ENCODE results near the gene PRSS50. TPM values are rescaled to one million over a fixed set of nuclear protein-coding genes. Genes with fewer than 3 reads are reported as not detected.

PRSS50 gene
- total RNA-seq, 2 donors from 2014 or later = 0.28 to 0.54 TPM

- Histone ChIP-seq H3K4me3 (peak overlapping the region; percentile 75), H3K4me1 (ENCODE audit: control insufficient read depth in 1 of 2, low read depth in 2 of 2) (peaks cover 27 to 40% of the 10 kb centered on the region in 2 donors), H3K27ac (no peak overlapping the region), H3K36me3 (no peaks in the 10 kb centered on the region), H3K9me3 (no peaks in the 10 kb centered on the region), H3K27me3 (replicated peaks; ENCODE audit: insufficient read depth) (no peaks in the 10 kb centered on the region)
- no peak for DNase-seq (ENCODE audit: low spot score)
- no peak for TF ChIP-seq CTCF (IDR thresholded peaks at IDR 0.05)
- no peak for ATAC-seq (ENCODE audit: insufficient number of reproducible peaks, low FRiP score, low read depth)
Observed at GRCh38 chr3:46700772-46701171, 16.9 kb downstream of the PRSS50 start.

- DNase-seq (ENCODE audit: low spot score) = no peak
- H3K27me3 ChIP-seq (replicated peaks; ENCODE audit: insufficient read depth) = no peaks in the 10 kb centered on the region
- H3K9me3 ChIP-seq = no peaks in the 10 kb centered on the region
- no peak for ATAC-seq (ENCODE audit: insufficient number of reproducible peaks, low FRiP score, low read depth)
- peaks cover 36 to 49% of the 10 kb centered on the region in 2 donors for H3K4me1 ChIP-seq (ENCODE audit: control insufficient read depth in 1 of 2, low read depth in 2 of 2)
- H3K27ac ChIP-seq = no peak overlapping the region
- no peak for TF ChIP-seq CTCF (IDR thresholded peaks at IDR 0.05)
- H3K36me3 ChIP-seq = no peaks in the 10 kb centered on the region
- H3K4me3 ChIP-seq = no peak overlapping the region
Observed at GRCh38 chr3:46699676-46700523, 17.8 kb downstream of the PRSS50 start.

- Histone ChIP-seq H3K27me3 (replicated peaks; ENCODE audit: insufficient read depth) (no peaks in the 10 kb centered on the region), H3K36me3 (no peaks in the 10 kb centered on the region), H3K4me1 (ENCODE audit: control insufficient read depth in 1 of 2, low read depth in 2 of 2) (peaks cover 50 to 70% of the 10 kb centered on the region in 2 donors), H3K27ac (peak overlapping the region; percentile 78 to 85), H3K4me3 (no peak overlapping the region), H3K9me3 (no peaks in the 10 kb centered on the region)
- peak; percentile 28 for TF ChIP-seq CTCF (IDR thresholded peaks at IDR 0.05)
- DNase-seq (ENCODE audit: low spot score) = no peak
- ATAC-seq (ENCODE audit: insufficient number of reproducible peaks, low FRiP score, low read depth) = peak; percentile 51
Observed at GRCh38 chr3:46695962-46696894, 21.4 kb downstream of the PRSS50 start.

GRCh38 chr3:46695177-46695961, 22.3 kb downstream of the PRSS50 start:
- Histone ChIP-seq H3K4me3 (no peak overlapping the region), H3K27me3 (replicated peaks; ENCODE audit: insufficient read depth) (no peaks in the 10 kb centered on the region), H3K36me3 (no peaks in the 10 kb centered on the region), H3K27ac (peak overlapping the region; percentile 78 to 85), H3K9me3 (no peaks in the 10 kb centered on the region), H3K4me1 (ENCODE audit: control insufficient read depth in 1 of 2, low read depth in 2 of 2) (peaks cover 51 to 73% of the 10 kb centered on the region in 2 donors)
- DNase-seq (ENCODE audit: low spot score) = no peak
- TF ChIP-seq CTCF (IDR thresholded peaks at IDR 0.05) = no peak
- ATAC-seq (ENCODE audit: insufficient number of reproducible peaks, low FRiP score, low read depth) = no peak
